Right lobe of liver (tissue), 4 donors: ENCODE results near the gene ITPR1.

ENCODE experiments used
- POLR2A ChIP-seq: fragments of 450-650 bp; IDR thresholded peaks from one replicate; pipeline ENCODE4 v1.6.1; 2017; ENCODE audit warnings: antibody characterized with exemption, mild to moderate bottlenecking
- TF ChIP-seq, protein P1 (sequence below), 4 donors: fragments of 200-600 bp in 3 of 4; fragments of 450-650 bp in 1 of 4; IDR thresholded peaks; one replicate each; pipeline versions ENCODE4 v1.5.1 to v1.8.0; 2016 to 2022; ENCODE audit warnings: antibody characterized with exemption in 4 of 4, mild to moderate bottlenecking in 2 of 4
- donor health status: DM: no; HTN: no; CAD: no.
- donor health status: DM: no; HTN: no; CAD: no.
- donor health status: DM: no; HTN: yes; CAD: no.

GRCh38 chr3:4817128-4817527, 324.0 kb downstream of the ITPR1 start:
- TF ChIP-seq, protein P1, sequence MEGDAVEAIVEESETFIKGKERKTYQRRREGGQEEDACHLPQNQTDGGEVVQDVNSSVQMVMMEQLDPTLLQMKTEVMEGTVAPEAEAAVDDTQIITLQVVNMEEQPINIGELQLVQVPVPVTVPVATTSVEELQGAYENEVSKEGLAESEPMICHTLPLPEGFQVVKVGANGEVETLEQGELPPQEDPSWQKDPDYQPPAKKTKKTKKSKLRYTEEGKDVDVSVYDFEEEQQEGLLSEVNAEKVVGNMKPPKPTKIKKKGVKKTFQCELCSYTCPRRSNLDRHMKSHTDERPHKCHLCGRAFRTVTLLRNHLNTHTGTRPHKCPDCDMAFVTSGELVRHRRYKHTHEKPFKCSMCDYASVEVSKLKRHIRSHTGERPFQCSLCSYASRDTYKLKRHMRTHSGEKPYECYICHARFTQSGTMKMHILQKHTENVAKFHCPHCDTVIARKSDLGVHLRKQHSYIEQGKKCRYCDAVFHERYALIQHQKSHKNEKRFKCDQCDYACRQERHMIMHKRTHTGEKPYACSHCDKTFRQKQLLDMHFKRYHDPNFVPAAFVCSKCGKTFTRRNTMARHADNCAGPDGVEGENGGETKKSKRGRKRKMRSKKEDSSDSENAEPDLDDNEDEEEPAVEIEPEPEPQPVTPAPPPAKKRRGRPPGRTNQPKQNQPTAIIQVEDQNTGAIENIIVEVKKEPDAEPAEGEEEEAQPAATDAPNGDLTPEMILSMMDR (IDR thresholded peaks at IDR 0.05), result no peak
- TF ChIP-seq POLR2A, result no peak
